GM23338 (cell line): Measurements from ENCODE around the gene RPEL1.

Experiments
- CREB1 ChIP-seq: fragments of 250-450 bp; sonication (Bioruptor Pico); IDR thresholded peaks from 2 replicates; pipeline ENCODE4 v1.5.0; 2020; ENCODE audit warnings: low read depth, mild to moderate bottlenecking, moderate library complexity
- ETS1 ChIP-seq: IDR thresholded peaks from 2 replicates; pipeline ENCODE4 v1.6.1; 2016; ENCODE audit warnings: antibody characterized with exemption
- EZH2 ChIP-seq: fragments of 200-600 bp; sonication (generic); IDR thresholded peaks from one replicate; pipeline ENCODE4 v1.8.0; 2017; ENCODE audit warnings: antibody characterized with exemption, mild to moderate bottlenecking, low read depth; ENCODE audit not compliant: unreplicated experiment
- EZH2phosphoT487 ChIP-seq: fragments of 200-600 bp; sonication (generic); IDR thresholded peaks from one replicate; pipeline ENCODE4 v1.8.1; 2018; ENCODE audit warnings: antibody characterized with exemption; ENCODE audit not compliant: unreplicated experiment
- JUNB ChIP-seq: IDR thresholded peaks from one replicate; pipeline ENCODE4 v1.6.1; 2016; ENCODE audit warnings: antibody characterized with exemption; ENCODE audit not compliant: unreplicated experiment
- NANOG ChIP-seq: IDR thresholded peaks from 2 replicates; pipeline ENCODE4 v1.6.1; 2016; ENCODE audit warnings: antibody characterized with exemption, borderline replicate concordance
- POLR2AphosphoS5 ChIP-seq: IDR thresholded peaks from 2 replicates; pipeline ENCODE4 v1.6.1; 2016; ENCODE audit warnings: antibody characterized with exemption, low read depth
- REST ChIP-seq: IDR thresholded peaks from one replicate; pipeline ENCODE4 v1.6.1; 2018; ENCODE audit warnings: antibody characterized with exemption; ENCODE audit not compliant: unreplicated experiment
- STAT1 ChIP-seq: IDR thresholded peaks from one replicate; pipeline ENCODE4 v1.6.1; 2016; ENCODE audit warnings: antibody characterized with exemption; ENCODE audit not compliant: unreplicated experiment
- ZNF331 ChIP-seq: fragments of 250-450 bp; sonication (Bioruptor Pico); IDR thresholded peaks from 2 replicates; pipeline ENCODE4 v1.5.0; 2020; ENCODE audit warnings: low read depth, mild to moderate bottlenecking, moderate library complexity
- TF ChIP-seq, protein P1 (sequence below), 2 experiments: fragments of 200-600 bp in 1 of 2; sonication (generic) in 1 of 2; conservative IDR thresholded peaks; 2 replicates each; pipeline versions ENCODE4 v1.5.1 to v1.6.1; 2016 to 2017; ENCODE audit warnings: antibody characterized with exemption in 2 of 2, low read depth in 2 of 2, mild to moderate bottlenecking in 2 of 2, moderate library complexity in 1 of 2

GRCh38 chr10:103257812-103258211 is 12.1 kb downstream of the RPEL1 start:
- TF ChIP-seq, protein P1, sequence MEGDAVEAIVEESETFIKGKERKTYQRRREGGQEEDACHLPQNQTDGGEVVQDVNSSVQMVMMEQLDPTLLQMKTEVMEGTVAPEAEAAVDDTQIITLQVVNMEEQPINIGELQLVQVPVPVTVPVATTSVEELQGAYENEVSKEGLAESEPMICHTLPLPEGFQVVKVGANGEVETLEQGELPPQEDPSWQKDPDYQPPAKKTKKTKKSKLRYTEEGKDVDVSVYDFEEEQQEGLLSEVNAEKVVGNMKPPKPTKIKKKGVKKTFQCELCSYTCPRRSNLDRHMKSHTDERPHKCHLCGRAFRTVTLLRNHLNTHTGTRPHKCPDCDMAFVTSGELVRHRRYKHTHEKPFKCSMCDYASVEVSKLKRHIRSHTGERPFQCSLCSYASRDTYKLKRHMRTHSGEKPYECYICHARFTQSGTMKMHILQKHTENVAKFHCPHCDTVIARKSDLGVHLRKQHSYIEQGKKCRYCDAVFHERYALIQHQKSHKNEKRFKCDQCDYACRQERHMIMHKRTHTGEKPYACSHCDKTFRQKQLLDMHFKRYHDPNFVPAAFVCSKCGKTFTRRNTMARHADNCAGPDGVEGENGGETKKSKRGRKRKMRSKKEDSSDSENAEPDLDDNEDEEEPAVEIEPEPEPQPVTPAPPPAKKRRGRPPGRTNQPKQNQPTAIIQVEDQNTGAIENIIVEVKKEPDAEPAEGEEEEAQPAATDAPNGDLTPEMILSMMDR (conservative IDR thresholded peaks at IDR 0.05; ENCODE audit: low read depth in 2 of 2), result no peak
- TF ChIP-seq POLR2AphosphoS5 (no peak), STAT1 (no peak), ETS1 (no peak), JUNB (no peak), REST (no peak), EZH2 (no peak), EZH2phosphoT487 (no peak), CREB1 (CRISPR knock-in tag) (no peak), ZNF331 (CRISPR knock-in tag) (no peak), NANOG (no peak)
